Measurements from ENCODE around the gene GRB10. TPM values are rescaled to one million over a fixed set of nuclear protein-coding genes. Genes with fewer than 3 reads are reported as not detected.

GRB10 gene
- total RNA-seq, 1 experiment from 2014 or later: 38.3 TPM

DNA sequence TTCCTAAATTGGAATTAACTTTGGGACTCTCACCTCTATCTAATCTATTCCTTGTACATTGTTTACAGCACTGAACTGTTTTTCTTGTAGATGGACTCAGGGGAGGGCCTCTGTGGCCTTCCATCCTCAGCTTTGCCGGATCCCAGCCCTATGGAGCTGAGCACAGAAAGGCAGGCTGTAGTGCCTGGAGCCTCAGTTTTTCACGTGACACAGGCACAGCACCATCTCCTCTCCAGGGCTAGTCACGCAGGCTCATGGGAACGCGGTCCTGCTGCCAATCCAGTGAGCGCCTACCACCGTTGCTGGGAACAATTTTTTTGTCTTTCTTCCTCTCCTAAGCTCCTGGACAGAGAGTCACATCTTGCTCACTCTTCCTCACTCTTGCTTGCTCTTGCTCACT, 141.9 kb downstream of the GRB10 start:
- intact Hi-C loops (cut with micrococcal nuclease; ENCODE audit: unreplicated experiment) (no loop called here), in situ Hi-C loops (cut with HindIII; ENCODE audit: low pct_unique_long_range_greater_than_20kb, low sequenced_read_pairs) (no loop called here)
- Histone ChIP-seq H3K36me3 (ENCODE audit: control insufficient read depth, insufficient read depth, low read length) (no peaks in the 10 kb centered on the region), H3K27ac (ENCODE audit: low read length) (no peak overlapping the region), H3K4me3 (ENCODE audit: low read depth in 2 of 2, low read length in 2 of 2) (no peak overlapping the region), H3K4me1 (ENCODE audit: control insufficient read depth, insufficient read depth, low read length) (no peaks in the 10 kb centered on the region), H3K27me3 (ENCODE audit: control insufficient read depth, insufficient read depth, low read length) (no peaks in the 10 kb centered on the region), H3K9me3 (ENCODE audit: control insufficient read depth, insufficient read depth, low read depth, low read length) (no peaks in the 10 kb centered on the region)
- TF ChIP-seq CTCF (IDR thresholded peaks at IDR 0.05): no peak
- TF ChIP-seq, protein P1, sequence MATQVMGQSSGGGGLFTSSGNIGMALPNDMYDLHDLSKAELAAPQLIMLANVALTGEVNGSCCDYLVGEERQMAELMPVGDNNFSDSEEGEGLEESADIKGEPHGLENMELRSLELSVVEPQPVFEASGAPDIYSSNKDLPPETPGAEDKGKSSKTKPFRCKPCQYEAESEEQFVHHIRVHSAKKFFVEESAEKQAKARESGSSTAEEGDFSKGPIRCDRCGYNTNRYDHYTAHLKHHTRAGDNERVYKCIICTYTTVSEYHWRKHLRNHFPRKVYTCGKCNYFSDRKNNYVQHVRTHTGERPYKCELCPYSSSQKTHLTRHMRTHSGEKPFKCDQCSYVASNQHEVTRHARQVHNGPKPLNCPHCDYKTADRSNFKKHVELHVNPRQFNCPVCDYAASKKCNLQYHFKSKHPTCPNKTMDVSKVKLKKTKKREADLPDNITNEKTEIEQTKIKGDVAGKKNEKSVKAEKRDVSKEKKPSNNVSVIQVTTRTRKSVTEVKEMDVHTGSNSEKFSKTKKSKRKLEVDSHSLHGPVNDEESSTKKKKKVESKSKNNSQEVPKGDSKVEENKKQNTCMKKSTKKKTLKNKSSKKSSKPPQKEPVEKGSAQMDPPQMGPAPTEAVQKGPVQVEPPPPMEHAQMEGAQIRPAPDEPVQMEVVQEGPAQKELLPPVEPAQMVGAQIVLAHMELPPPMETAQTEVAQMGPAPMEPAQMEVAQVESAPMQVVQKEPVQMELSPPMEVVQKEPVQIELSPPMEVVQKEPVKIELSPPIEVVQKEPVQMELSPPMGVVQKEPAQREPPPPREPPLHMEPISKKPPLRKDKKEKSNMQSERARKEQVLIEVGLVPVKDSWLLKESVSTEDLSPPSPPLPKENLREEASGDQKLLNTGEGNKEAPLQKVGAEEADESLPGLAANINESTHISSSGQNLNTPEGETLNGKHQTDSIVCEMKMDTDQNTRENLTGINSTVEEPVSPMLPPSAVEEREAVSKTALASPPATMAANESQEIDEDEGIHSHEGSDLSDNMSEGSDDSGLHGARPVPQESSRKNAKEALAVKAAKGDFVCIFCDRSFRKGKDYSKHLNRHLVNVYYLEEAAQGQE (IDR thresholded peaks at IDR 0.05; ENCODE audit: insufficient read depth in 1 of 2, low read depth in 2 of 2, low read length in 1 of 2): no peak
- no peak for TF ChIP-seq SIN3A (IDR thresholded peaks at IDR 0.05; ENCODE audit: borderline replicate concordance, insufficient read depth, low read depth, low read length)
- ATAC-seq: no peak
- POLR2A ChIA-PET: no interaction called here
- DNase-seq (ENCODE audit: low read depth, low spot score): no peak
- no TSS peak for BruUV-seq (replicated peaks)
- CTCF ChIA-PET: no interaction called here

GRCh38 chr7:50640256-50640655, 142.4 kb downstream of the GRB10 start:
- DNase-seq (ENCODE audit: low read depth, low spot score) (no peak), ATAC-seq (no peak)
- H3K36me3 ChIP-seq (ENCODE audit: control insufficient read depth, insufficient read depth, low read length): no peaks in the 10 kb centered on the region
- no peaks in the 10 kb centered on the region for H3K9me3 ChIP-seq (ENCODE audit: control insufficient read depth, insufficient read depth, low read depth, low read length)
- intact Hi-C loops (cut with micrococcal nuclease; ENCODE audit: unreplicated experiment): no loop called here
- no peaks in the 10 kb centered on the region for H3K4me1 ChIP-seq (ENCODE audit: control insufficient read depth, insufficient read depth, low read length)
- TF ChIP-seq POLR2AphosphoS5 (IDR thresholded peaks at IDR 0.05; ENCODE audit: low read depth, low read length) (no peak), CTCF (IDR thresholded peaks at IDR 0.05) (no peak), SIN3A (IDR thresholded peaks at IDR 0.05; ENCODE audit: borderline replicate concordance, insufficient read depth, low read depth, low read length) (no peak), TCF7L2 (IDR thresholded peaks at IDR 0.05; ENCODE audit: low read depth, low read length) (no peak)
- TF ChIP-seq, protein P1 (IDR thresholded peaks at IDR 0.05; ENCODE audit: insufficient read depth in 1 of 2, low read depth in 2 of 2, low read length in 1 of 2): no peak
- in situ Hi-C loops (cut with HindIII; ENCODE audit: low pct_unique_long_range_greater_than_20kb, low sequenced_read_pairs): no loop called here
- no peak overlapping the region for H3K27ac ChIP-seq (ENCODE audit: low read length)
- H3K27me3 ChIP-seq (ENCODE audit: control insufficient read depth, insufficient read depth, low read length): no peaks in the 10 kb centered on the region
- no peak overlapping the region for H3K4me3 ChIP-seq (ENCODE audit: low read depth in 2 of 2, low read length in 2 of 2)
- POLR2A ChIA-PET: no interaction called here
- BruUV-seq (replicated peaks): no TSS peak
- CTCF ChIA-PET: no interaction called here
